Measurements from ENCODE around the gene AFF3. TPM values are rescaled to one million over a fixed set of nuclear protein-coding genes. Genes with fewer than 3 reads are reported as not detected.
A peak's percentile ranks its signal among the peaks of the same experiment; 100 is the strongest.

The AFF3 gene
- total and polyA plus RNA-seq, 2 of the 13 experiments (the other 11 are each of a cell fraction or from before 2014, with no cell fraction given), result not detected

- Histone ChIP-seq H2AFZ (ENCODE audit: low read length) (no peak overlapping the region), H3K4me1 (ENCODE audit: insufficient read depth, low read length) (peaks cover 48% of the 10 kb centered on the region), H3K27ac (ENCODE audit: extremely low read length, insufficient read depth, low read length) (no peak overlapping the region), H4K20me1 (ENCODE audit: insufficient read depth, low read length) (no peaks in the 10 kb centered on the region), H3K4me2 (ENCODE audit: low read depth, low read length) (peak overlapping the region; percentile 37), H3K9me3 (ENCODE audit: low read length) (peaks cover 5% of the 10 kb centered on the region; the same call in 1 of the 2 replicates), H3K9ac (ENCODE audit: insufficient read depth, low read depth, low read length) (no peak overlapping the region), H3K79me2 (ENCODE audit: insufficient read depth, low read length) (no peaks in the 10 kb centered on the region), H3K27me3 (ENCODE audit: control insufficient read depth in 1 of 2, insufficient read depth in 2 of 2, low read length in 2 of 2) (peaks cover 3 to 35% of the 10 kb centered on the region in 2 experiments; a peak in 4 of 5 replicates), H3K36me3 (replicated peaks in 1 of 2; ENCODE audit: control insufficient read depth in 1 of 2, insufficient read depth in 2 of 2, low read length in 2 of 2) (no peaks in the 10 kb centered on the region), H3K4me3 (replicated peaks in 1 of 3; ENCODE audit: insufficient read depth in 1 of 3, low read depth in 2 of 3, low read length in 3 of 3) (no peak overlapping the region; a peak in 1 of 6 replicates)
- DNase-seq (ENCODE audit: low spot score), result peak; percentile 87
- intact Hi-C loops (cut with micrococcal nuclease; ENCODE audit: unreplicated experiment) (no loop called here), in situ Hi-C loops (cut with HindIII; ENCODE audit: extremely low pct_ligation_motif_present, low pct_unique_long_range_greater_than_20kb) (no loop called here)
- peak; percentile 97 for ATAC-seq
- ChIA-PET POLR2A (no interaction called here), CTCF (ENCODE audit: low intra/inter-chr PET ratio, low total read pairs) (no interaction called here)
- no TSS peak for BruUV-seq (replicated peaks)
- WGBS (ENCODE audit: low lambda C conversion rate), result 1% methylated on average over 6 of the region's 6 CpGs
- FAIRE-seq, result peak; percentile 79
- TF ChIP-seq HDAC2 (CRISPR knock-in tag; IDR thresholded peaks at IDR 0.05) (peak; percentile 96), KAT8 (CRISPR knock-in tag; IDR thresholded peaks at IDR 0.05) (peak; percentile 59; the same call in 1 of the 2 replicates), RAD21 (CRISPR knock-in tag; IDR thresholded peaks at IDR 0.05) (no peak), ARID5B (CRISPR knock-in tag; IDR thresholded peaks at IDR 0.05) (peak; percentile 98), AGO1 (IDR thresholded peaks at IDR 0.05; ENCODE audit: low read depth, low read length, poor library complexity, severe bottlenecking) (no peak), KLF16 (CRISPR knock-in tag; IDR thresholded peaks at IDR 0.05) (peak in 1 of 2 experiments; percentile 85; a peak in 1 of 4 replicates), HMG20A (CRISPR knock-in tag; IDR thresholded peaks at IDR 0.05; ENCODE audit: borderline replicate concordance) (peak; percentile 99), NR2F6 (IDR thresholded peaks at IDR 0.05) (peak; percentile 92), NR2F6 (CRISPR knock-in tag; IDR thresholded peaks at IDR 0.05) (peak; percentile 69; the same call in 1 of the 2 replicates), ZNF775 (CRISPR knock-in tag; IDR thresholded peaks at IDR 0.05; ENCODE audit: borderline replicate concordance) (0 out of 2 replicates have a peak, but pooled peaks have one; percentile 46), TCF7 (IDR thresholded peaks at IDR 0.05; ENCODE audit: low read depth) (peak; percentile 90), ELF3 (CRISPR knock-in tag; IDR thresholded peaks at IDR 0.05) (peak; percentile 74), ZNF331 (CRISPR knock-in tag; IDR thresholded peaks at IDR 0.05) (peak; percentile 15; the same call in 1 of the 2 replicates), FOXP4 (CRISPR knock-in tag; IDR thresholded peaks at IDR 0.05) (peak; percentile 91), ZNF484 (CRISPR knock-in tag; IDR thresholded peaks at IDR 0.05; ENCODE audit: borderline replicate concordance, low read depth) (no peak), PAXIP1 (CRISPR knock-in tag; conservative IDR thresholded peaks at IDR 0.05) (peak; percentile 86), PHF5A (CRISPR knock-in tag; IDR thresholded peaks at IDR 0.05; ENCODE audit: low read depth, unreplicated experiment) (no peak)
Measured at GRCh38 chr2:100067784-100068183, 74.6 kb downstream of the AFF3 start.

Measured in HepG2 (cell line).